GM12865 (cell line): ENCODE results near the gene FUT2.
"Not testable (repeated sequence)": the region's sequence is repeated elsewhere in the genome, so short reads cannot be mapped to it uniquely, and the experiment has no call there.

Experiments
- DNase-seq: peaks from one replicate; pipeline ENCODE4 v3.0.0; 2010; ENCODE audit warnings: low read depth
- H3K4me3 ChIP-seq: 2 replicates; pipeline ENCODE4 v1.5.1; 2011; ENCODE audit warnings: mild to moderate bottlenecking, low read depth, low read length, control low read depth
- CTCF ChIP-seq: IDR thresholded peaks from 2 replicates; pipeline ENCODE4 v1.5.1; 2011; ENCODE audit warnings: low read length, control low read depth, low read depth, inconsistent platforms; ENCODE audit not compliant: insufficient read depth; ENCODE audit errors: missing control alignments

FUT2 gene

GRCh38 chr19:48676487-48676886 is 19.3 kb upstream of the FUT2 start:
- H3K4me3 ChIP-seq: no peak overlapping the region
- TF ChIP-seq CTCF: no peak
- DNase-seq: no peak

DNA sequence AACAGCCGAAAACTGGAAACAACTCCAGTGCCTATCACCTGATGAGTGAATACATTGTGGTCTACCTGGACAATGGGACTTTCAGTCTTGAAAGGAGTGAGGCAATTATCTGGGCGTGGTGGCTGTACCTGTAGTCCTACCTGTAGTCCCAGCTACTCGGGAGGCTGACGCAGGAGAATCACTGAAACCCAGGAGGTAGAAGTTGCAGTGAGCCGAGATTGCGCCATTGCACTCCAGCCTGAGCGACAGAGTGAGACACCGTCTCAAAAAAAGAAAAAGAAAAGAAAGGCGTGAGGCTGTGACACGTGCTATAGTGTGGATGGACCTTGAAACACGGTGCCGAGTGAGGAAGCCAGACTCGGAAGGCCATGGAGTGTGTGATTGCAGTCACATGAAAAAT is 18.9 kb upstream of the FUT2 start:
- H3K4me3 ChIP-seq: no peak overlapping the region
- no peak for DNase-seq
- TF ChIP-seq CTCF: no peak

- DNase-seq: no peak
- no peak overlapping the region for H3K4me3 ChIP-seq
- no peak for TF ChIP-seq CTCF
These were observed 17.6 kb upstream of the FUT2 start for GRCh38 chr19:48678201-48678600.

- not testable (repeated sequence) for H3K4me3 ChIP-seq, DNase-seq
These were observed 15.8 kb upstream of the FUT2 start for GRCh38 chr19:48680006-48680405.

DNA sequence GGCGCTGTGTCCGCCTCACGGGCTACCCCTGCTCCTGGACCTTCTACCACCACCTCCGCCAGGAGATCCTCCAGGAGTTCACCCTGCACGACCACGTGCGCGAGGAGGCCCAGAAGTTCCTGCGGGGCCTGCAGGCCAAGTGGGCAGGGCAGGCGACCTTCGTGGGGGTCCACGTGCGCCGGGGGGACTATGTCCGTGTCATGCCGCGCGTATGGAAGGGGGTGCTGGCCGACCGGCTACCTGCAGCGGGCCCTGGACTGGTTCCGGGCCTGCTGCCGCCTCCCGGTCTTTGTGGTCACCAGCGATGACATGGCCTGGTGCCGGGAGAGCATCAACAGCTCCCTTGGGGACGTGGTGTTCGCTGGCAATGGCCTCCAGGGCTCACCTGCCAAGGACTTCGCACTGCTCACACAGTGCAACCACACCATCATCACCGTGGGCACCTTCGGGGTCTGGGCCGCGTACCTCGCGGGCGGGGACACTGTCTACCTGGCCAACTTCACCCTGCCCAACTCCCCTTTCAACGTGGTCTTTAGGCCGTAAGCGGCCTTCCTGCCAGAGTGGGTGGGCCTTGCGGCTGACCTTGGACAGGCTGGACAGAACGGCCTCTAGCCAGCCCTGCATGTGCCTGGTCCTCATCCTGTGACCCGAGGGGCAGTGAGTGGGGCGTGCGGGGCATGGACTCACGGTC is 15.2 kb upstream of the FUT2 start:
- no peak for TF ChIP-seq CTCF
- no peak overlapping the region for H3K4me3 ChIP-seq
- no peak for DNase-seq

- peak; percentile 49 for DNase-seq
- no peak for TF ChIP-seq CTCF
- no peak overlapping the region for H3K4me3 ChIP-seq
These were observed 14.7 kb upstream of the FUT2 start for GRCh38 chr19:48681127-48681470.

DNA sequence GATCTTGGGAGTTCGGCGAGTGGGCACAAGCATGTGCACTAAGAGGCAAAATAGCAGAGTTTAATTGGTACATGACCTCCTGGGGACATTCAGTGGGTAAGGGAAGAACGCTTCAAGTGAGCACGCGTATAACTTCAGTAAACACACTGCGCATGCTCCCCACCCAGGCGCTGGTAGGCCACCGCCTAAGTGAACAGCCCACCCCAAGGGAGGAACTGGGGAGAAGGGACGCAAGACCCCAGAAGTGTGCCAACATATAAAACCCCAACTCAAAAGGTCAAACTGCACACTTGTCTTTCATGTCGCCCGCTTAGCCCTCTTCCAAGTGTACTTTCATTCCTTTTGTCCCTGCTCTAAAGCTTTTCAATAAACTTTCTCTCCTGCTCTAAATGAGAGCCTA is 12.4 kb upstream of the FUT2 start:
- DNase-seq: no peak
- TF ChIP-seq CTCF: no peak
- H3K4me3 ChIP-seq: no peak overlapping the region

- DNase-seq: no peak
- TF ChIP-seq CTCF: no peak
- no peak overlapping the region for H3K4me3 ChIP-seq
These were observed 10.2 kb upstream of the FUT2 start for GRCh38 chr19:48685583-48685982.
